Keratinocyte (primary cell): ENCODE data around the gene RAN. TPM values are rescaled to one million over a fixed set of nuclear protein-coding genes. Genes with fewer than 3 reads are reported as not detected.

Experiments used
- DNase-seq: peaks from one replicate; pipeline ENCODE4 v3.0.0-alpha.2; 2011; ENCODE audit warnings: low read depth, missing footprints, low spot score
- FAIRE-seq: peaks from 2 replicates; lab custom pipeline; 2011; peaks lifted over from hg19 to GRCh38; lab: Jason Lieb, UNC
- H2AFZ ChIP-seq: 2 replicates; pipeline ENCODE4 v1.6.0; 2012; ENCODE audit warnings: low read length, control low read depth, inconsistent platforms; ENCODE audit not compliant: control insufficient read depth
- H3K27ac ChIP-seq: 2 replicates; pipeline ENCODE4 v1.5.1; 2011; ENCODE audit warnings: low read length; ENCODE audit not compliant: control insufficient read depth, insufficient read depth
- H3K27me3 ChIP-seq: 3 replicates; pipeline ENCODE4 v1.6.0; 2011; ENCODE audit warnings: low read length; ENCODE audit not compliant: control insufficient read depth, insufficient read depth; ENCODE audit errors: extremely low read depth
- H3K36me3 ChIP-seq, 2 experiments: 2 replicates in 1 of 2; 3 replicates in 1 of 2; pipeline ENCODE4 v1.5.1; 2011; ENCODE audit warnings: low read length in 2 of 2, mild to moderate bottlenecking in 1 of 2; ENCODE audit not compliant: control insufficient read depth in 2 of 2, insufficient read depth in 2 of 2; ENCODE audit errors: extremely low read depth in 1 of 2
- H3K4me1 ChIP-seq: 3 replicates; pipeline ENCODE4 v1.5.1; 2011; ENCODE audit warnings: low read length; ENCODE audit not compliant: control insufficient read depth, insufficient read depth; ENCODE audit errors: extremely low read depth
- H3K4me2 ChIP-seq: 3 replicates; pipeline ENCODE4 v1.6.0; 2011; ENCODE audit warnings: low read depth, low read length; ENCODE audit not compliant: control insufficient read depth, insufficient read depth; ENCODE audit errors: extremely low read depth
- H3K4me3 ChIP-seq, 3 experiments: fragments of 200-600 bp in 1 of 3; sonication (generic) in 1 of 3; 2 replicates in 2 of 3; 3 replicates in 1 of 3; pipeline ENCODE4 v1.5.1; 2011 to 2016; ENCODE audit warnings: low read length in 3 of 3, mild to moderate bottlenecking in 3 of 3, control low read depth in 2 of 3, inconsistent platforms in 1 of 3, low read depth in 1 of 3, mixed read lengths in 1 of 3, mixed run types in 1 of 3, moderate library complexity in 1 of 3; ENCODE audit not compliant: control insufficient read depth in 2 of 3, insufficient read depth in 2 of 3; ENCODE audit errors: extremely low read depth in 1 of 3
- H3K79me2 ChIP-seq: 2 replicates; pipeline ENCODE4 v1.6.0; 2012; ENCODE audit warnings: low read length; ENCODE audit not compliant: control insufficient read depth, insufficient read depth
- H3K9ac ChIP-seq: 3 replicates; pipeline ENCODE4 v1.6.0; 2011; ENCODE audit warnings: low read length; ENCODE audit not compliant: control insufficient read depth, insufficient read depth; ENCODE audit errors: extremely low read depth
- H3K9me1 ChIP-seq: 3 replicates; pipeline ENCODE4 v1.6.0; 2011; ENCODE audit warnings: low read length; ENCODE audit not compliant: control insufficient read depth, insufficient read depth; ENCODE audit errors: extremely low read depth
- H3K9me3 ChIP-seq: 2 replicates; pipeline ENCODE4 v1.5.1; 2012; ENCODE audit warnings: low read depth, low read length; ENCODE audit not compliant: control insufficient read depth
- H4K20me1 ChIP-seq: 3 replicates; pipeline ENCODE4 v1.6.0; 2011; ENCODE audit warnings: low read length; ENCODE audit not compliant: control insufficient read depth, insufficient read depth; ENCODE audit errors: extremely low read depth
- CTCF ChIP-seq, 3 experiments: IDR thresholded peaks in 1 of 3; conservative IDR thresholded peaks in 1 of 3; optimal IDR thresholded peaks in 1 of 3; 2 replicates in 2 of 3; 3 replicates in 1 of 3; pipeline versions ENCODE3 to v1.5.1; 2011; ENCODE audit warnings: low read length in 3 of 3, mild to moderate bottlenecking in 3 of 3, moderate library complexity in 2 of 3, control low read depth in 1 of 3, inconsistent platforms in 1 of 3; ENCODE audit not compliant: insufficient read depth in 2 of 3; ENCODE audit errors: extremely low read depth in 1 of 3
- EZH2 ChIP-seq: IDR thresholded peaks from one replicate; pipeline ENCODE4 v1.6.1; 2012; ENCODE audit warnings: inconsistent platforms, mild to moderate bottlenecking, low read length, moderate library complexity
- dilution Hi-C: fragments of 300-500 bp; cut with MboI; formaldehyde crosslinking; loops from one replicate; pipeline ENCODE4 v1.7.0; 2020; ENCODE audit warnings: low sequenced_read_pairs; ENCODE audit not compliant: extremely low pct_ligation_motif_present
- polyA plus RNA-seq, 5 experiments: library from polyadenylated mRNA; depleted of rRNA in 3 of 5; stranded (reverse) in 3 of 5; stranded (forward) in 1 of 5; unstranded in 1 of 5; fragments of >200 nt; gene quantifications; 1 replicate in 1 of 5; 2 replicates in 3 of 5; 3 replicates in 1 of 5; pipeline versions ENCODE4 v1.2.1 to v1.2.3, GENCODE V29; 2011 to 2012; ENCODE audit warnings: missing spikeins in 2 of 5, low read depth in 1 of 5, low replicate concordance in 1 of 5

Gene RAN
- polyA plus RNA-seq, 1 donor (not counting 4 experiments of a cell fraction or from before 2014, with no cell fraction given): 2,211 TPM

- dilution Hi-C loops: no loop called here
Observed at GRCh38 chr12:130828895-130829294, 43.0 kb upstream of the RAN start.

GRCh38 chr12:130829391-130830245, 42.2 kb upstream of the RAN start:
- dilution Hi-C loops: no loop called here
- no peaks in the 10 kb centered on the region for H3K9me1 ChIP-seq
- TF ChIP-seq CTCF (optimal IDR thresholded peaks at IDR 0.05 in 1 of 3, IDR thresholded peaks at IDR 0.05 in 1 of 3, conservative IDR thresholded peaks at IDR 0.05 in 1 of 3; ENCODE audit: extremely low read depth in 1 of 3, insufficient read depth in 2 of 3, low read length in 3 of 3): no peak
- TF ChIP-seq EZH2: no peak
- H3K4me3 ChIP-seq: no peak overlapping the region
- peaks cover 0 to 2% of the 10 kb centered on the region in 2 experiments for H3K36me3 ChIP-seq
- no peak for FAIRE-seq
- H3K27me3 ChIP-seq: no peaks in the 10 kb centered on the region
- H3K27ac ChIP-seq: no peak overlapping the region
- no peaks in the 10 kb centered on the region for H4K20me1 ChIP-seq
- DNase-seq: no peak
- H3K9me3 ChIP-seq: no peaks in the 10 kb centered on the region
- H3K4me2 ChIP-seq: no peak overlapping the region
- no peaks in the 10 kb centered on the region for H3K4me1 ChIP-seq
- H3K79me2 ChIP-seq: peaks cover 52% of the 10 kb centered on the region
- no peak overlapping the region for H3K9ac ChIP-seq
- no peak overlapping the region for H2AFZ ChIP-seq

More at GRCh38 chr12:130828895-130829294, 43.0 kb upstream of the RAN start:
- Histone ChIP-seq H3K4me3 (no peak overlapping the region), H3K79me2 (peaks cover 48% of the 10 kb centered on the region), H3K36me3 (no peaks in the 10 kb centered on the region), H3K27me3 (no peaks in the 10 kb centered on the region), H3K27ac (no peak overlapping the region), H3K9me3 (no peaks in the 10 kb centered on the region), H2AFZ (no peak overlapping the region), H3K4me2 (no peak overlapping the region), H3K9ac (no peak overlapping the region), H3K4me1 (no peaks in the 10 kb centered on the region), H3K9me1 (no peaks in the 10 kb centered on the region), H4K20me1 (no peaks in the 10 kb centered on the region)
- FAIRE-seq (no peak), DNase-seq (no peak)
- TF ChIP-seq EZH2: no peak
- TF ChIP-seq CTCF (optimal IDR thresholded peaks at IDR 0.05 in 1 of 3, IDR thresholded peaks at IDR 0.05 in 1 of 3, conservative IDR thresholded peaks at IDR 0.05 in 1 of 3; ENCODE audit: extremely low read depth in 1 of 3, insufficient read depth in 2 of 3, low read length in 3 of 3): no peak
